ENCODE data around the gene PSME1. TPM values are rescaled to one million over a fixed set of nuclear protein-coding genes. Genes with fewer than 3 reads are reported as not detected.

The PSME1 gene
- total and polyA plus RNA-seq, 2 donors (not counting 3 experiments of a cell fraction or from before 2014, with no cell fraction given): 98.1 to 135 TPM

DNA sequence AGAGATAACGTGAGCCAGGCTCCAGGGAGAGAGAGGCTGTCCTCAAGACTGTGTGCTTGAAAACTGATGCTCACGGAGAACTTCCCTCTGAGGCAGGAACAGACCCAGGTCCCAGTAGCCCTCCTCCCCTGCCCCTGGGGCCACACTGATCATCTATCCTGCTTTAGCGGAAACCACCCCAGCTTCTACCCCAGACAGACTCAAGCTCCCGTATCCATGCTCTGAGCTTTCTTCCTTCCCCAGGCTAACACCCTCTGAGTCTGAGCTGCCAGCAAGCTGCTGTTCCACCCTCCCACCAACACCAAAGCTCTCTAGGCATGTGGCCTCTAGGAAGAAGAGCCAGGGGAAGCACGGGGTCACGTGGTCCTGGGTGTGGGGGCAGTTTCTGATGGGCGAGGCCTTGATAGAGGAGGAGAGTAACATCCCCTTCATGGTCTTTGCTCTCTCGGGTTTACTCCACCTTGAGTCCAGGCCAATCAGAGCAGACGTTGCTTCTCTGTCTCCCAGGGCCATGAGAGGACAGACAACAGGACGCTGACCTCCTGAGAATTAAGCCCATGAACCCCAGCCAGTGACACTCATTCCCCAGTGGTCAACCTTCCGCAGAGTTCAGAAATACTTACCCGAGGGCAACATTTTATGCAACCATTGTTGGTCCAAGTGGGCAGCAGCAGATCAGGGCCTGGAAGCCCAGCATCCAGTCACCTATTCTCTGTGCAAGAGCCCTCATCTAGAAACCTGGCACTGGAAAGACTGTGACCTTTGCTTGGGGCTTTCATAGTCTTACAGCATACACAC is 40.5 kb upstream of the PSME1 start:
- intact Hi-C loops (cut with micrococcal nuclease): loop anchor here (1.0 to 2.0 kb wide), 2 partner anchors 41 to 45 kb away; partner anchors contain the start of genes EMC9 and PSME1
- no peaks in the 10 kb centered on the region for H3K36me3 ChIP-seq (ENCODE audit: control insufficient read depth in 2 of 2, extremely low read depth in 1 of 2, insufficient read depth in 2 of 2, low read length in 2 of 2)
- TF ChIP-seq, protein P1, sequence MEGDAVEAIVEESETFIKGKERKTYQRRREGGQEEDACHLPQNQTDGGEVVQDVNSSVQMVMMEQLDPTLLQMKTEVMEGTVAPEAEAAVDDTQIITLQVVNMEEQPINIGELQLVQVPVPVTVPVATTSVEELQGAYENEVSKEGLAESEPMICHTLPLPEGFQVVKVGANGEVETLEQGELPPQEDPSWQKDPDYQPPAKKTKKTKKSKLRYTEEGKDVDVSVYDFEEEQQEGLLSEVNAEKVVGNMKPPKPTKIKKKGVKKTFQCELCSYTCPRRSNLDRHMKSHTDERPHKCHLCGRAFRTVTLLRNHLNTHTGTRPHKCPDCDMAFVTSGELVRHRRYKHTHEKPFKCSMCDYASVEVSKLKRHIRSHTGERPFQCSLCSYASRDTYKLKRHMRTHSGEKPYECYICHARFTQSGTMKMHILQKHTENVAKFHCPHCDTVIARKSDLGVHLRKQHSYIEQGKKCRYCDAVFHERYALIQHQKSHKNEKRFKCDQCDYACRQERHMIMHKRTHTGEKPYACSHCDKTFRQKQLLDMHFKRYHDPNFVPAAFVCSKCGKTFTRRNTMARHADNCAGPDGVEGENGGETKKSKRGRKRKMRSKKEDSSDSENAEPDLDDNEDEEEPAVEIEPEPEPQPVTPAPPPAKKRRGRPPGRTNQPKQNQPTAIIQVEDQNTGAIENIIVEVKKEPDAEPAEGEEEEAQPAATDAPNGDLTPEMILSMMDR (IDR thresholded peaks at IDR 0.05; ENCODE audit: extremely low read depth in 1 of 2, insufficient read depth in 1 of 2, low read depth in 1 of 2, low read length in 2 of 2): no peak
- no peak for TF ChIP-seq MYC (IDR thresholded peaks at IDR 0.05; ENCODE audit: low read depth, low read length)
- no peak for TF ChIP-seq GATA2 (IDR thresholded peaks at IDR 0.05; ENCODE audit: insufficient read depth, insufficient read length, low read depth, low read length)
- no peak for TF ChIP-seq FOS (IDR thresholded peaks at IDR 0.05; ENCODE audit: borderline replicate concordance, insufficient read depth, low read length)
- TF ChIP-seq POLR2A (IDR thresholded peaks at IDR 0.05; ENCODE audit: low read depth, low read length): no peak
- no peak for TF ChIP-seq EZH2 (IDR thresholded peaks at IDR 0.05; ENCODE audit: borderline replicate concordance, low read depth, low read length, severe bottlenecking)
- TF ChIP-seq JUN (IDR thresholded peaks at IDR 0.05; ENCODE audit: borderline replicate concordance, insufficient read depth, insufficient read length, low read depth): no peak
- TF ChIP-seq, protein P2, sequence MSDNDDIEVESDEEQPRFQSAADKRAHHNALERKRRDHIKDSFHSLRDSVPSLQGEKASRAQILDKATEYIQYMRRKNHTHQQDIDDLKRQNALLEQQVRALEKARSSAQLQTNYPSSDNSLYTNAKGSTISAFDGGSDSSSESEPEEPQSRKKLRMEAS (IDR thresholded peaks at IDR 0.05; ENCODE audit: insufficient read depth, insufficient read length): no peak
- no peak for TF ChIP-seq POLR2AphosphoS5 (IDR thresholded peaks at IDR 0.05; ENCODE audit: insufficient read depth, low read depth, low read length)
- ChIA-PET CTCF (interaction anchor here (1.1 to 9.6 kb wide), 4 partner anchors 11 to 38 kb away, joined by 4 to 319 read pairs (median 67); partner anchors contain the start of genes DCAF11 and NRL), POLR2A (interaction anchor here (1.3 to 3.1 kb wide), 3 partner anchors 8 to 19 kb away, joined by 3 to 11 read pairs (median 4); partner anchors contain the start of genes DCAF11 and NRL)
- FAIRE-seq (peak; percentile 69), DNase-seq (ENCODE audit: low read depth, low spot score) (peak; percentile 21)
- H3K79me2 ChIP-seq (ENCODE audit: control insufficient read depth, insufficient read depth, low read length): peaks cover 4% of the 10 kb centered on the region
- H3K4me1 ChIP-seq (ENCODE audit: control insufficient read depth, extremely low read depth, insufficient read depth, low read length): peaks cover 9% of the 10 kb centered on the region
- no peaks in the 10 kb centered on the region for H3K9me1 ChIP-seq (replicated peaks; ENCODE audit: control insufficient read depth, extremely low read depth, insufficient read depth, low read length)
- peak overlapping the region in 2 of 3 experiments; percentile 71 to 74 for H3K4me3 ChIP-seq (replicated peaks in 1 of 3; ENCODE audit: insufficient read depth in 1 of 3, low read depth in 1 of 3, low read length in 3 of 3)
- H3K27me3 ChIP-seq (ENCODE audit: control insufficient read depth in 2 of 2, insufficient read depth in 2 of 2, low read length in 2 of 2): no peaks in the 10 kb centered on the region
- dilution Hi-C loops (cut with MboI; ENCODE audit: extremely low pct_ligation_motif_present, low sequenced_read_pairs): no loop called here
- peak overlapping the region; percentile 85 for H3K4me2 ChIP-seq (ENCODE audit: insufficient read depth, low read length)
- peak overlapping the region; percentile 78 for H3K9ac ChIP-seq (replicated peaks; ENCODE audit: extremely low read depth, insufficient read depth, low read length)
- BruUV-seq (replicated peaks): no TSS peak
- no peaks in the 10 kb centered on the region for H3K9me3 ChIP-seq (replicated peaks; ENCODE audit: control insufficient read depth, insufficient read depth, low read length)
- no peaks in the 10 kb centered on the region for H4K20me1 ChIP-seq (replicated peaks; ENCODE audit: control insufficient read depth, extremely low read depth, insufficient read depth, low read length)
- H2AFZ ChIP-seq (ENCODE audit: low read depth, low read length): peak overlapping the region; percentile 92
- H3K27ac ChIP-seq (ENCODE audit: insufficient read depth, low read depth, low read length): peak overlapping the region; percentile 46

Measured in endothelial cell of umbilical vein (primary cell).